SKM-1 (cell line): ENCODE data around the gene CD83.

Experiments used
- DNase-seq: peaks from one replicate; lab custom pipeline; 2025; ENCODE audit not compliant: unreplicated experiment; lab: John Stamatoyannopoulos, UW

CD83 gene

GRCh38 chr6:14091339-14091978, 26.1 kb upstream of the CD83 start:
- no peak for DNase-seq

- DNase-seq, result no peak
These were observed 25.3 kb upstream of the CD83 start for GRCh38 chr6:14092316-14092715.

- DNase-seq, result no peak
These were observed 24.5 kb upstream of the CD83 start for GRCh38 chr6:14092838-14093789.

GRCh38 chr6:14094721-14095120, 22.9 kb upstream of the CD83 start:
- no peak for DNase-seq

- no peak for DNase-seq
These were observed 22.1 kb upstream of the CD83 start for GRCh38 chr6:14095437-14095836.

GRCh38 chr6:14100138-14100537, 17.4 kb upstream of the CD83 start:
- no peak for DNase-seq

GRCh38 chr6:14100966-14101365, 16.6 kb upstream of the CD83 start:
- DNase-seq, result no peak

- DNase-seq, result no peak
These were observed 15.2 kb upstream of the CD83 start for GRCh38 chr6:14102383-14102782.

- no peak for DNase-seq
These were observed 12.0 kb upstream of the CD83 start for GRCh38 chr6:14105547-14105946.

GRCh38 chr6:14107000-14107399, 10.6 kb upstream of the CD83 start:
- DNase-seq, result no peak

GRCh38 chr6:14107711-14108494, 9.7 kb upstream of the CD83 start:
- no peak for DNase-seq

- peak; percentile 94 for DNase-seq
These were observed 8.8 kb upstream of the CD83 start for GRCh38 chr6:14108571-14109410.

GRCh38 chr6:14109411-14109826, 8.2 kb upstream of the CD83 start:
- no peak for DNase-seq

- DNase-seq, result no peak
These were observed 7.4 kb upstream of the CD83 start for GRCh38 chr6:14110001-14110818.

GRCh38 chr6:14113976-14114375, 3.6 kb upstream of the CD83 start:
- no peak for DNase-seq

GRCh38 chr6:14118091-14118439, 493 bp downstream of the CD83 start:
- DNase-seq, result no peak

GRCh38 chr6:14118446-14118845, 874 bp downstream of the CD83 start:
- no peak for DNase-seq

- DNase-seq, result no peak
These were observed 2.2 kb downstream of the CD83 start for GRCh38 chr6:14119784-14120183.

- DNase-seq, result no peak
These were observed 3.0 kb downstream of the CD83 start for GRCh38 chr6:14120546-14120945.

GRCh38 chr6:14121936-14122344, 4.4 kb downstream of the CD83 start:
- DNase-seq, result peak; percentile 52
